NCI-H2107 treated with DMSO at 0.1 percent for 48 hours (cell line): ENCODE measurements around the gene AUTS2.

Experiments used
- DNase-seq: peaks from one replicate; lab custom pipeline; 2025; ENCODE audit not compliant: unreplicated experiment; lab: John Stamatoyannopoulos, UW

AUTS2 gene

DNA sequence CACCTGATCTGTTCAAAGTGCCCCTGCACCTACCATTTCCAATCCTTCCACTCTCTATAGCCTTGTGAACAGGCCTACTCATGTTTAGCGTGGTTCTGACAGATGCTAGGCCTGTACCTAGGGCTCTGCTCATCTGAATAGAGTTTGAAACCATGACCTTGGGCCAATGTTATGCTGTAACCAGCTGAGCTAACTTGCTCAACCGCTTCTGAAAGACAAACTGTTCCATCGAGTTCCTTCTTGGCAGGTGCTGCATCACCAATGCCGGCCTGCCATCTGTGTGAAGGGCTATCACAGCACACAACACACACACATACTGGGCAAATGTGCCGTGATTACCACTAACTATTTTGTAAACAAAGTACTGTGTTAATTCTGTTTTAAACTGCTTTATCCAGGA is 1114.7 kb downstream of the AUTS2 start:
- no peak for DNase-seq

DNA sequence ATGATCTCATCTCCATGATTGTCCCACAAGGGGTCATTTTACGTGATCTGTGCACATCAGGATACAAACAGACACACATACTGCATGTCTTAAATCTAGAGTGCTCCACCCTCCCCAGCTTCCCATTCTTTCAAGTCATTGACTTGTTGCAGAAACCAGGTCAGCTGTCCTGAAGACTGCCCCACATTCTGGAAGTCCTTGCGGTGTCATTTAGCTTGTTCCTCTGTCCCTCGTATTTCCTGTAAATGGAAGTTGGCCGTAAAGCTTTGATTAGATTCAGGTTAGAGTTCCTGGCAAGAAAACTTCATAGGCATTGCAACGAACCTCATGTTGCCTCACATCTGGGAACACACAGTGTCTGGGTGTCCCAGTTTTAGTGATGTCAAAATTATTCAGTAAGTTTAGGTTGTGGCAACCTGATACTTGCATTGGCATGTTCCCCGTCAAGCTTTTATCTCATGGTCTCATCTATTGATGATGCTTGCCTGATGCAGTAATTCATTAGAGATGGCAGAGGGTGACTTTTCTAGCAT is 1116.3 kb downstream of the AUTS2 start:
- DNase-seq = no peak

DNA sequence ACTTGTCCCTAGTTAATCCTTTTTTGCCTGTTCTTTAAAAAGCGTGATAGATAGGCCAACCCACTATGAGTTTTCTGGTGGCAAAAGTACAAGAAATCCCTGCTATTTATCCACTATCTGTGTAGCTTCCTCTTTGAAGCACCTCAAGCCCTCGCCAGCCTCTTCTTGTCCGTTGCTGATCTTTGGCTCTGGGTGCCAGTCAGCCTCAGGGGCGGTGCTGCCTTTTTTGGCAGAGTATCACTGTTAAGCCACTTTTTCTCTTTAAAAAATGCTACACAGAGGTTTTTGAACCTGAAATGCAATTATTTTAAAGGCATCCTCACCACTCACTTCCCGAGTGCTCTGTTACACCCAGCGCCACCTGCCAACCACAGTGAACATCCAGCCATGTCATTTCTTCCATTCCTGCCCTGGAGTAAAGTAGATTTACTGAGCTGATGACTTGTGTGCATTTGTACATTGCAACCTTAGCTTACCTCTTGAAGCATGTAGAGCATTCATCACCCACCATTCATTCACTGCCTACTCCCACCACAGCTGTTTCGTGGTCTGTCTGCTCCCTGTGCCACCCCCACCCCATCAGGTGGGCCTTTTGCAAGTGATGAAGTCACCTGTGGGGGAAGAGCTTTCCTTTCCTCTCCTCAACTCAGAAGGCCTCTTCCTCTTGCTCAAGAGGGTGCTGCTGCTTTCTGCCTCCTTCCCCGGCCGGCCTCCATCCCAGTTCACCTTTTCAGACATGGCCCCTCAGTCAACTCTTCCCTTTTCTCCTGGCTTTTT is 1119.5 kb downstream of the AUTS2 start:
- DNase-seq = peak; percentile 81

DNA sequence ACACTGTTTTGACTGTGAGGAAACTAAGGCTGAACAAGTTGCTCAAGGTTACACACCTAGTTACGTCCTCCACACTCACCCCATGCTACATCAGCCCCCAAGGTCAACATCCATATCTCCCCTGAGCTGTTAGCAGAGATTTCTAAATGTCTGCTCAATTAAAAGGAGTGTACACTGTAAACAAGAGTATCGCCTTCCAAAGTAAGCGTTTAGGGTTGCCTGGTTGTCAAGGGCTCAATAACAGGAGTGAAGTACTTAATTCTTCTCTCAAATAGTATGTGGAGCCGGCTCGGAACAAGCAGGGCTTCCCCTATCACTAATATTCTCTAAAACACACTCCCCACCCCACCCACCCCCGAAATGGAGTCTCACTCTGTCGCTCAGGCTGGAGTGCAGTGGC is 1120.8 kb downstream of the AUTS2 start:
- peak; percentile 76 for DNase-seq

DNA sequence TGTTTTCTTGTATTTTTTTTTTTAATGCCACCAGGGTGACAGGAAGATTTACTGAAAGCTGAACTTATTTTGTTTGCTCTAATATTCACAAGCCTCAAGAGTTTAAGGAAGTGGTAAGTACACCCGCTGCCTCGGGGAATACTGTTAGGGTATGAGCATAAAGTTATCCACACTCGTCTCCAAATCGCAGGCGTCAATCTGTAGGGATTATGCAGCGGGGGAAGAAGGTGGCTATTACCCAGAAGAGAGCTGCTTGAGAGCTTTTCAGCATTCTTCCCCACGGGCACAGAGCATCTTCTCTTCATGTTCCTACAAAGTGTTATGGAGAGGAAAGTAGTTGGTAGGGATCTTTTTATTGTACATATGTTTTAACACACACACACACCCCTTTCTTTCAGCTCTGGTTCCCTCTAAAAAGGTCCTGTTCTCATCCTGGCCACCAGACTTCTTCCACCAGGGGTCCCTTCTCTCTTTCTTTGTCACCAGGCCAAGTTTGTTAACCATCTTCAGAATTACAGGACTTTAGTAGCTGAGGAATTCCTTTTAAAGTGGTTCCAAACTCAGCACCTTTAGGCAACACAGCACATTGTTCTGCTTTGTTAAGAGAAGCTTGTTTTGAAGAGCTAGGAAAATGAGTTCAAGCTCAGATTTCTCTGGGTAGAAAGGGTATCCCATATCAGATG is 1122.1 kb downstream of the AUTS2 start:
- DNase-seq = peak; percentile 27

DNA sequence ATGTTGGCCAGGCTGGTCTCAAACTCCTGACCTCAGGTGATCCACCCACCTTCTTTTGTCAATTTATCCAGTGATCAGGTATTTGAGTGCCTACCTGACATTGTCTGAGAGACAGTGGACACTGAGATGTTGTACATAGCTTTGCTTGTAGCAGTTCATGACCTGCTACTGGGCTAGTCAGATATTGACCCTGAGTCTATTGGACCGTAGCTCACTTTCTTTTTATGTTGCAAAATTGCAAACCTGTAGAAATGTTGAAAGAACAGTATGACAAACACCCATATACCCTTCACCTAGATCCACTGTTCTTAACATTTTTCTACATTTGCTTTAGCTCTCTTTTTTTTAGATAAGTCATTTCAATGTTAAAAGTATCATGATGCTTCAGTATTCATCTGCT is 1123.2 kb downstream of the AUTS2 start:
- DNase-seq = no peak

DNA sequence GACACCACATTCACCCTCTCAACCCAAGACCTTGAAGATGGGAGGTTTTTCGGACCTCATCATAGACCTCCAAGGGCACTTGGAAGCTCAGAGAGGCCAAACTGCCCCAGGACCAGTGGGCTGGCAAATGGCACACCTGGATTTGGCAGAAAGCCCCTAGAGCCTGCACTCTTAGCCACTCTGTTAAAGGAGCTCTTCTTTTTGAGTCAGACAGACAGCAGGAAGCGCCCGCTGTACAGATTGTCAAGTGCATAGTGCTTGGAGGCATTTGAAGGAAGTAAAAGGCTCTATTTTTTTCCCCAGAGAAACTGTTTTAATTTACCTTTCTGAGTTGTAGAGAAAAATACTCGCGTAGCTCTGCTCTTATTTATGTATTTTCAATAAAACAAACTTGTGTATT is 1125.1 kb downstream of the AUTS2 start:
- DNase-seq = no peak

DNA sequence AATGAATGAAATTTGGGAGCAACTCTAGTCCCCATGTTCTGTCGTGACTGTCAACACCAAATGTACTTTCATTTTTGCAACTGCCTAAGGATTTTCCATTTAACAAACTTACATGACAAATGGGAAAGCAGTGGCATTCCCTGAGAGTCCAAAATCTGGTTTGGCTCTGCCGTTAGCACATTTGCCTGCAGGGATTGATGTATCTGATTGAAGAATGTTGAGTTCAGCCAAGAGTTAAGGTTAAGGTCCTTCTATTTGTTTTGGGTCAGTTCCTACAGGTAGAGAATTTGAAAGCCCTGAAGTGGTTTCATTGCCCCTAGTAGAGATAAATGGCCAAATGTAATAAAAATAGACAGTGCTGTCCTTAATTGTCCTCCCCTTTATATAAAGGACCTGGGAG is 1127.2 kb downstream of the AUTS2 start:
- DNase-seq = no peak

DNA sequence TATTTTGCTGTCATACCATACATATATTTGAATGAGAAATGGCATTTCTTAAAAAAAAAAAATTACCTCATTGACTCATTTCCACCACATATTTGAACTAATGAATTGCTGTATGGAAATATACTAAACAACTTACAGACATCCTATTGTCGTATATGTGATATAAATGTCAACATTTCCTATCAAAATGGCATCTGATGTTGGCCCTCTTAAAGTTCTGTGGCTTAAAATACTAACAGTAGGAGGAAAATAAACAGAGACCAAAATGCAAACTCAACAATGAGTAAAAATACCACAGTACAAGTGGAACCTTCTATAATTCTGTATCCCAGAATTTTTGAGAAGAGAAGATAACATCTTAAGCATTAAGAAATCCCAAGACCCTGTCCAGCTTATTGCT is 1128.0 kb downstream of the AUTS2 start:
- DNase-seq = no peak

DNA sequence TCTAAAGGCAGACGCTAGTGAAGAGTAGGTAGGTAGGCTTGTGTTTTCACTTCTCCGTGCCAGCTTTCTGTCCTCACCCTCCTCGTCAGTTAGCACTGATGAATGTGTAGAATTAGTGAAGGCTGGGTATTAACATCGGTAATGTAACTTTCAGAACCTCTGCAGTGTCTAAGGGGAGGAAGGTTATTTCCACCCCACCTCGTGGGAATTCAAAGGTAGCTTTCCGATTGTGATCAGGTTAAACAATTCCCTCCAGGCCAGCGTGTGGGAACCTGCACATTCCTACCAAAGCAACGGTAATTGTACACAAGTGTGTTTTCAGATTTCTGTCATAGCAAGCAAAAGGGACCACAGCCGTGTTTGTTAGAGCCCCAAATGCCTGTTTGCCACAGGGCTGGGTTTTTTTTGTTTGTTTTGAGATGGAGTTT is 1128.7 kb downstream of the AUTS2 start:
- DNase-seq = peak; percentile 45

DNA sequence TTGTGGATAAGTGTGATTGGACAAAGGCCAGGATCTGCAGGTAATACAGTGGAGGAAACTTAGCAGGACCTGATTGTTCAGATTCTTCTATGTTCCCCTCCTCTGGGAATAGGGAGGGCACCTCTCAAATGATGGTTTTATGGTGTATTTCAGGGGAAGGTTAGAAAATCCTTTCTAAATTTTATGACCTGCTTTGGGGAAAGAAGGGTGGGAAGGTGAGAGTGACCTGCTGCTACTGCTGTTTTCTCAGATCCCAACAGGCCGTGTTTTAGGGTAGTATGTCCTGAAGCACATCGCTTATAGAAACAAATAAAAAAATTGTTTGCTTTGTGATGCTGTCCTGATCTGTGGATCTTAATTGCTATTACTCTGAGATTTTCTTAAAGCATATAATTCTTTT is 1129.6 kb downstream of the AUTS2 start:
- no peak for DNase-seq

DNA sequence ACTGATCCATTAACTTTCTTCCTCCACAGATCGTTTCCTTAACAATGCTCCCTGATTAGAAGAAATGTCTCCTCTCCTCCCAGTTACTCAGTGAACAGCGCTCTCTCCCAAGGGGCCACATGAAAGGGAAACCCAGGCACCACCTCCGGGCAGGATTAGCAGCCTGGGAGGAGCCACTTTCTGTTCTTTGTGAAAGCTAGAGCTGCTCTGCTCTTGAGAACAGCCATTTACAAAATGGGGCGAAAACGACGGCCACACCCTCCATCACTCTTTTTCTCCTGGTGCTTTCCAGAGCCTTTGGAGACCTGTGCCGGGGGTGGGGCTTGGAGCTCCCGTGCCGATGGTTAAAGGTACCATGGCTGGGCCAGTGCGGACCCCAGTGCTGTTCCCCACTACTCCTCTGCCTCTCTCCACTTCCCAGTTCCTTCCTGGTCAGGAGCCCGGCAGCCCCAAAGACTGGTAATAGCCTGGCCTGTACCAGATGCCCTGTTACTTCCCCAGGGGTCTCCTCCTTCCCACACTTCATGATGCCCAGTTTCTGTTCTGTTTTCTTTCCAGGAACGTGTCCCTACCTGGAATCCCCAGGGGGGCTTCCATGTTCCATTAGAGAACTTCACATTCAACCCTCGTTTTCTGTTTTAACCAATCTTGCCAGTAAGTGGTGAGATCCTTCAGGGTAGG is 1130.7 kb downstream of the AUTS2 start:
- peak; percentile 85 for DNase-seq

DNA sequence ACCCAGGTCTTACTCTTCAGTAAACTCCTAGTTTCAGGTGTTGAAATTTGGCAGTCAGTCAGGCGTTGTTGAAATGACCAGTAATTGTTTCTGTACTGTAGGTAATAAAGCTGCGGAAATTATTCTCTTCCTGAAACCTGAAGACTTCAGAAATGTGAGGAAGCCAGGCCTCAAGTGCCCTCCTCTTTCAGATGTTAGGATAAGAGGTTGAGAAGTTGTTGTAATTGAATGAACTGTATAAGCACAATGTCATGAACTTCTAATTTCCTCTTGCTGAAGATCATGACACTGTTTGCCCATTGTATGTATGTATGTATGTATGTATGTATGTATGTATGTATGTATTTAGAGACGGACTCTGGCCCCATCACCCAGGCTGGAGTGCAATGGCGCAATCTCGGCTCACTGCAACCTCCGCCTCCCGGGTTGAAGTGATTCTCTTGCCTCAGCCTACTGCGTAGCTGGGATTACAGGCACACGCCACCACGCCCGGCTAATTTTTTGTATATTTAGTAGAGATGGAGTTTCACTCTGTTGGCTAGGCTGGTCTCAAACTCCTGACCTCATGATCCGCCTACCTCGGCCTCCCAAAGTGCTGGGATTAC is 1131.4 kb downstream of the AUTS2 start:
- peak; percentile 73 for DNase-seq

DNA sequence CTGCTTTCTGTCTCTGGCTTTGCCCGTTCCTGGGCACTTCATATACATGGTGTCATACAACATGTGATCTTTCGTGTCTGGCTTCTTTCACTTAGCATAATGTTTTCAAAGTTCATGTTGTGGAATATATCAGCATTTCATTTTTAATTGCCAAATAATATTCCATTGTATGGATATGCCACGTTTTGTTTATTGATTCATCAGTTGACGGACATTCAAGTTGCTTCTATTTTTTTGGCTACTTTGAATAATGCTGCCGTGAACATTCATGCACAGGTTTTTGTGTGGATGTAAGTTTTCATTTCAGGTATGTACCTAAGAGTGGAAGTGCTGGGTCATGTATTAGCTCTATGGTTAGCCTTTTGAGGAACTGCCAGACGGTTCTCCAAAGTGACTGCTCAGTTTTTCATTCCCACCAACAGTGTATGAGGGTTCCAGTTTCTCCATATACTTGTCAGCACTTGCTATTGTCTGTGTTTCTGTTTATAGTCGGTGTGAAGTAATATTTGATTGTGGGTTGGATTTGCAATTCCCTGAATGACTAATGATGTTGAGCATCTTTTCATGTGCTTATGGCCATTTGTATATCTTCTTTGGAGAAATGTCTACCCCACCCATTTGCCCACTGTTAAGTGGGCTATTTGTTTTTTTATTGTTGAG is 1132.3 kb downstream of the AUTS2 start:
- no peak for DNase-seq

DNA sequence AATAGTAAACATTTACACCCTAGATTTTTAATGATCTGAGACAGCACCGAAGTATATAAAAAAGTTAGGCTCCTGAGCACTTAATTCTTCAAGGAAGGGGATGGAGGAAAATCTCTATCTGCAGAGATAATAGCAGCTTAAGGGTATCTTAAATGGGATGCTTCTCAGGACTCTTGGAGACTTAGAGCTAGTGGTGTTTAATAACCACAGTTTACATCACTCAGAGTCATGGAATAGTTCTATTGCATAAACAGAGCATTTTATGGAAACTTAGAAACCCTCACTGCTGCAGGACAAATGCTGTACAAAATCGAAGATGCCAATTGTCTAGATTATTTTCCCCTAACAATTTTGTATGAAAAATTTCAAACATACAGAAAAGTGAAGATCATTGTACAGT is 1134.8 kb downstream of the AUTS2 start:
- DNase-seq = no peak

DNA sequence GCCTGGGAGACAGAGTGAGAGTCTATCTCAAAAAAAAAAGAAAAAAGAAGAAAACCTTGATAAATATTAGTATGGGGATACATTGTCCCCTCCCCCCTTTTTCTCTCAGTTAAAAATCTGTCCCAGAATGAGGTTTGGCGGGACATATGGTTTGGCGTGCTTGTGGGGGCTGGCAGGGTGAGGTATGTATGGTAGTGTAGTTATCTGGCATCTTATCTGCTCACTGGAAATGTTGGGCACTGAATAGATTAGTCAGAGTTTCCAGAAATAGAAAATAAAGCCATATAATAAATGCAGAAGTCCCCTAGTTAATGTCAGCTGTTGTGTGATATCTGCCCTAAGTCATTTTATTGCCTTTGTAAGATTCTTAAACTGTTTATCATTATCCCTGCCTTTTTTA is 1136.1 kb downstream of the AUTS2 start:
- no peak for DNase-seq

DNA sequence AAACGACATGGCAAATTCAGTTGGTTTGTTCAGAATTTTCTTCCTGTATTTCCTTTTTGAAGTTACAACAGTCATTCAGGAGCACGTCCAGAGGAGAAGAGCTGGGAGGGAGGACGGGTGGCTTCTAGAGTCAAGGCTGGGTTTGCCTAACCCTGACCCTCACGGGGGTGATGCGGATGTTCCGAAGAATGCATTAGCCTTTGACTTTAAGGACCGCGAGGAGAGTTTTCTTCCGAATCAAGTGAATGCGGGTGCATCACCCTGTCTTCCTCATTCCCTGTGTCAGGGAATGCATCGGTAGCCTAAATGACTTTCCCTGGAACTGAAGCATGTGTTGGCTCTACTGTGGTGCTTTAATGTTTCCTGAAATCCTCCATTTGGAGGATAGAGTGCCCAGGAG is 1137.0 kb downstream of the AUTS2 start:
- DNase-seq = no peak

DNA sequence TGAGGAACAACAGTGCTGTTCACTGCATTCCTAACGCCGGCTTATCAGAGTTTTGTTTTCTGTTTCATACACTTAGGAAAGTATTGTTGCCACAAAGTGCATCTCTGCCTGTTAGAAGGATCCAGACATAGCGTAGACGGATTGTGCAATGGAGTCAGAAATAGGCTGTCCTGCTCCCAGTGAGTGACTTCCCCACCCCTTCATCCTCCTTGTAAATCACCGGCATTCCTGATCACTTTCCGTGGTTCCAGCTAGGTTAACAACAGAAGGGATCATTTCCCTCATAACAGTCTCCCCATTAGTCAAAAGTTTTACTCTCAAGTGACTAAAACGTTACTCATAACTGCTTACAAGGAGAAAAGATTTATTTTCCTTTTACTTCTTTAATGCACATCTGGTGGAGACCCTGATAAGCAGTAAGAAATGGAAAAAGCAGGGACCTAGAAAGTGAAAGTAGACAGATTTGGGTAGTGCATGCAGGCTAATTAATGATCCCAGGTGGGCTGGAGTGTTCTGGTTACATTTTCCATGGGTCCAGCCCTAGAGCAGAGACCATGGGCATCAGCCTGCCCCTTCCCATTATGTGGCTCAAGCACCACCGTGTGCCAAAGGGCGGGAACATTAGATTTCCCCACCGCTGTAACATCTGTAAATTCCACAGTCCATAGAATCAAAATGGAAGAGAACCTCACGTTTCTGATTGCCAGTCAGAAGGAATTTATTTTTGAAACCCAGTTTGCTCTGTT is 1138.6 kb downstream of the AUTS2 start:
- DNase-seq = no peak

DNA sequence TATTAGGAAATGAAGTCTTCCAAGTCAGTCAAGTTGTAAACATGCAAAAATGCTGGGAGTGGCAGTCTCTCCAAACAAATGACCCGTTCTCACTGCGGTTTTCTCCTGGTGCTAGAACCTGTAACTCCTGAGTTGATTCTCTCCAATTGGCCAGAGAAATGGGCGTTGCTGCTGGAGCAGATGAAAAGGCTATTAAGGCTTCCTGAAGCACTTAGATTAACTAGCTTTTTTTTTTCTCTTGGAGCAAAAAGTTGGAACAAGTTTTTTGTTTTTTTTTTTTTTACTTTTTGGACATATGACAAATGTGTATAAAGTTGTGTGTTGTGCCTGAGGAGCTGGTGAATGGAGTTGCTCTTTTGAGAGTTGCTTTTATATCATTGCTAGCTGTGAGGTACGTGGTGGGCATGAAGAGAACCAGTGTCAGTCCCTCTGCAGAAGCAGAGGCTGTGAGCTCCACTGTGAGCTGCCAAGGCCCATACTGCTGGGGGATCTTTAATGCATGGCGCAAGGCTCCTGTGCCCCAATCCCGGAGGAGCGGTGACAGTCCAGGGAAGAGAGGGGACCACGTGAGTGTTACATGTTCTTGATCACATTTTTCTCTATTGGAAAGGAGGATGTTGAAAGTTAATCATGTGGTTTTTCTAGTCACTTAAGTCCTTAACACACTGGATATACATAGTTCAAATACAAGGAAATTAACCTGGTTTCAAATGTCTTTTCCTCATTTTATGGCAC is 1140.0 kb downstream of the AUTS2 start:
- peak; percentile 25 for DNase-seq
